ENCODE data around the gene ASCL5.

ASCL5 gene

GRCh38 chr1:201110616-201111015, 16.4 kb downstream of the ASCL5 start:
- no peak for DNase-seq

GRCh38 chr1:201110138-201110537, 16.8 kb downstream of the ASCL5 start:
- DNase-seq, result no peak

GRCh38 chr1:201109651-201110050, 17.3 kb downstream of the ASCL5 start:
- no peak for DNase-seq

- DNase-seq, result no peak
Observed at GRCh38 chr1:201108614-201109013, 18.4 kb downstream of the ASCL5 start.

GRCh38 chr1:201105688-201106087, 21.3 kb downstream of the ASCL5 start:
- DNase-seq, result no peak

- DNase-seq, result no peak
Observed at GRCh38 chr1:201104141-201104540, 22.8 kb downstream of the ASCL5 start.

GRCh38 chr1:201103666-201104065, 23.3 kb downstream of the ASCL5 start:
- DNase-seq, result no peak

GRCh38 chr1:201100169-201100930, 26.6 kb downstream of the ASCL5 start:
- no peak for DNase-seq

- DNase-seq, result no peak
Observed at GRCh38 chr1:201098992-201099677, 27.8 kb downstream of the ASCL5 start.

- DNase-seq, result no peak
Observed at GRCh38 chr1:201096977-201097856, 29.8 kb downstream of the ASCL5 start.

- no peak for DNase-seq
Observed at GRCh38 chr1:201096041-201096461, 30.9 kb downstream of the ASCL5 start.

GRCh38 chr1:201095581-201095980, 31.4 kb downstream of the ASCL5 start:
- no peak for DNase-seq

- DNase-seq, result no peak
Observed at GRCh38 chr1:201094832-201095231, 32.2 kb downstream of the ASCL5 start.

- no peak for DNase-seq
Observed at GRCh38 chr1:201093962-201094361, 33.0 kb downstream of the ASCL5 start.

GRCh38 chr1:201093561-201093960, 33.4 kb downstream of the ASCL5 start:
- no peak for DNase-seq

GRCh38 chr1:201092738-201093137, 34.2 kb downstream of the ASCL5 start:
- DNase-seq, result no peak

GRCh38 chr1:201091256-201091655, 35.7 kb downstream of the ASCL5 start:
- no peak for DNase-seq

- DNase-seq, result no peak
Observed at GRCh38 chr1:201090541-201090940, 36.4 kb downstream of the ASCL5 start.

- no peak for DNase-seq
Observed at GRCh38 chr1:201089596-201089995, 37.4 kb downstream of the ASCL5 start.

GRCh38 chr1:201088901-201089525, 38.0 kb downstream of the ASCL5 start:
- DNase-seq, result no peak

GRCh38 chr1:201088395-201088794, 38.6 kb downstream of the ASCL5 start:
- no peak for DNase-seq

GRCh38 chr1:201085902-201086735, 40.9 kb downstream of the ASCL5 start:
- DNase-seq, result peak in 1 of 2 experiments; percentile 61

Data from NCI-H446 (cell line).